Cardiac fibroblast (primary cell): ENCODE data around the gene SLC6A14.

ENCODE experiments used
- DNase-seq, 2 donors: peaks; one replicate each; pipeline versions ENCODE4 v3.0.0 to v3.0.0-alpha.2; 2010; ENCODE audit warnings: low read depth in 2 of 2
- H3K4me3 ChIP-seq, 2 donors: replicated peaks in 1 of 2; 1 replicate in 1 of 2; 2 replicates in 1 of 2; pipeline ENCODE4 v1.5.1; 2011; ENCODE audit warnings: low read depth in 2 of 2, low read length in 2 of 2, mild to moderate bottlenecking in 2 of 2, moderate library complexity in 1 of 2
- TF ChIP-seq, protein P1 (sequence below): IDR thresholded peaks from one replicate; pipeline ENCODE4 v1.5.1; 2011; ENCODE audit warnings: low read depth, mild to moderate bottlenecking, low read length, inconsistent platforms

Gene SLC6A14

DNA sequence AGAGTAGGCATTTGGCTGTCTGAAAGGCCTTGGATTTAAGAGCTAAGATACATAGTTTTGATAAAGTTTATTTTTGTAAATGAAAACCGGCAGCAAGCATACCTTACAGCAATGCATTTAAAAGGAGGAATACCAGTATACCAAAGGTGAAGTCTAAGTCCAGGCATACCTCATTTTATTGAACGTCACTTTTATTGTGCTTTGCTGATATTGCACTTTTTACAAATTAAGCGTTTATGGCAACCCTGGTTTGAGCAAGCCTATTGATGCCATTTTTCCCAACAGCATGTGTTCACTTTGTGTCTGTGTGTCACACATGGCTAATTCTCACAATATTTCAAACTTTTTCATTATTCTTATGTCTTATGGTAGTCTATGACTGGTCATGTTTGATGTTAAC, 8.4 kb upstream of the SLC6A14 start:
- TF ChIP-seq, protein P1, sequence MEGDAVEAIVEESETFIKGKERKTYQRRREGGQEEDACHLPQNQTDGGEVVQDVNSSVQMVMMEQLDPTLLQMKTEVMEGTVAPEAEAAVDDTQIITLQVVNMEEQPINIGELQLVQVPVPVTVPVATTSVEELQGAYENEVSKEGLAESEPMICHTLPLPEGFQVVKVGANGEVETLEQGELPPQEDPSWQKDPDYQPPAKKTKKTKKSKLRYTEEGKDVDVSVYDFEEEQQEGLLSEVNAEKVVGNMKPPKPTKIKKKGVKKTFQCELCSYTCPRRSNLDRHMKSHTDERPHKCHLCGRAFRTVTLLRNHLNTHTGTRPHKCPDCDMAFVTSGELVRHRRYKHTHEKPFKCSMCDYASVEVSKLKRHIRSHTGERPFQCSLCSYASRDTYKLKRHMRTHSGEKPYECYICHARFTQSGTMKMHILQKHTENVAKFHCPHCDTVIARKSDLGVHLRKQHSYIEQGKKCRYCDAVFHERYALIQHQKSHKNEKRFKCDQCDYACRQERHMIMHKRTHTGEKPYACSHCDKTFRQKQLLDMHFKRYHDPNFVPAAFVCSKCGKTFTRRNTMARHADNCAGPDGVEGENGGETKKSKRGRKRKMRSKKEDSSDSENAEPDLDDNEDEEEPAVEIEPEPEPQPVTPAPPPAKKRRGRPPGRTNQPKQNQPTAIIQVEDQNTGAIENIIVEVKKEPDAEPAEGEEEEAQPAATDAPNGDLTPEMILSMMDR: no peak
- no peak for DNase-seq
- H3K4me3 ChIP-seq: no peak overlapping the region

DNA sequence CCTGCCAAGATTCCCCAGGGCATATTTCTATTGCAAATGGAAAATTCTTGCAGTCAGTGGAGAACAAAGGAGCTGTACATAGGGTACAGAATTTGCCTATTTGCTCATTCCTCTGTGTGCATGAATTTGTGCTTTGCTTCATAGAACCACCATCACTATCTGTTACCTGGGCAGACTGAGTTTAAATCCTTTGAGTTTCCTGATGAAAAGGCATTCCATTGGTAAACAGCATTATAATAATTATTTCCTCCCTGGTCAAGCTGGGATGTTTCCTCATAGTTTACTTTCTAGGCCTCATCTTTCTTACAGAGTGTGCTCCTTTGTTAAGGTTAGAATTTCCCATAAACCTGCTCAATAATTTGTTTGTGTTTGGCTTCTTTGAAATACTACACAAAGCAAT, 809 bp upstream of the SLC6A14 start:
- no peak overlapping the region for H3K4me3 ChIP-seq
- DNase-seq: no peak
- TF ChIP-seq, protein P1: no peak

DNA sequence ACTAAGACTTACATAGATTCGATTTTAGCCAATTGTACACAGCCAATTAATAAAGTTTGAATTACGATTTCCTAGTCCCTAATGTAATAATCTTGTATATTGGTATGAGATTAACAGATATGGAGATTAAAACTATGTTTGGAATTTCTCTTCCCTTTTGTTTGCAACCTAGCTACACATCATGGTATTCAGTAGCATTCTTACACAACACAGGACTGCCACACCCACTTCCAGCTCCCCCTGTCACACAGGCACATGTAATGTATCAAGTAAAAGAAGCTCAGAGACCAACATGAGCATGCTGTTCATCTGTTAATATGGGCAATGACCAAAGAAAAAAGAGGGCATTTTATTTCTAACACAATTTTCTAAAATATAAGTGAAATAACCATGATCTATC, 12.8 kb downstream of the SLC6A14 start:
- H3K4me3 ChIP-seq: no peak overlapping the region
- peak; percentile 6 to 8 for DNase-seq
- TF ChIP-seq, protein P1: no peak

DNA sequence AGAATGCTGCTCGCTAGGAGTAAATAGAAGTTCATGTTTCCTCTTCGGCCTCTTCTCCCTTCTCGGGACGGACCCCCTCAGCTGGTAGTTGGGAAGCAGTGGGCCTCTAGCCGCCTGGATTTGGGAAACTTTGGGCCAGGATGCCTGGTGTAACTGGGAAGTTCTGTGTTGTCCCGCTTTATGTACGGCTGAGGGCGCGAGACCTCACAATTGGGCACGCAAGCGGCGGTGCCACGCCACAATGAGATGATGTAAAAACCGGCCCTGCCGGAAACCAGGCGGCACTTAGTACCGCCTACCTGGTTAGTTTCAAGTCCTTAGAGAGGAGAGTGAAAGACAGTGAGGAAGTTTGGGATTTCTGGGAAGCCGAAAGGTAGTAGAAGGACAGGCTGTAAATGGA, 26.4 kb downstream of the SLC6A14 start, which contains the start of gene CT83:
TSS of gene CT83 (minus strand) at position 155 of the 400 bp plus-strand sequence. CDS start at position 35, 120 bp downstream.
- H3K4me3 ChIP-seq: no peak within 1 kb of the TSS
- DNase-seq: no peak
- TF ChIP-seq, protein P1: no peak

DNA sequence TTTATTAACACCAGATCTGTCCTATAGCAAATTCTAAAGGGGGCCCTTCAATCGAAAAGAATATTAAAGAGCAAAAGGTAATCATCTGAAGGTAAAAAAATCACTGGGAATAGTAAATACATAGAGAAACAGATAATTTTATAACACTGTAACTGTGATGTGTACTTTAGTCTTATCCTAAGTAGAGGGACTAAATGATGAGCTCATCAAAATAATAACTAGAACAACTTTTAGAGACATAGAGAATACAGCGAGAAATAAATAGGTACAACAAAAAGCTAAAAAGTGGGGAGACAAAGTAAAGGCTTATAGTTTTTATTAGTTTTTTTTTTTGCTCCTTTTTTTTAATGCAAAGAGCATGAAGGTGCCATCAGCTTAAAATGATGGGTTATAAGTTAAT, 43.7 kb downstream of the SLC6A14 start:
- no peak overlapping the region for H3K4me3 ChIP-seq
- TF ChIP-seq, protein P1: no peak
- DNase-seq: no peak

DNA sequence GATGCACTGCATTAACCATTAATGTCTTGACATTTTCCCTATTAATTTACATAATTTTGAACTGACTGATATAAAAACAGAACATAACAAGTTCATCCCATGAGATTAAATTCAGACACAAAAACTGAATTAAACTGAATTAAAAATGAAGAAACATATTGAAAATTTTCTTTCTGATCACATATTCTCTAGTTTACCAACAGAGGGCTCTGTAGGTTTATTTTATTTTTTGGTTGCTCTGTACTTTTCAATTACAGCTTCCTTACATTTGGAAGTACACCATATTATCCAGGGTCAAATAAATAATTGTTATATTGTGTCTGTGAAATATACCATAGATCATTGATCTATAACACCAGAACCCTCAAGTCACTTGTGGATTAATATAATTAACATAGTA, 53.7 kb downstream of the SLC6A14 start:
- TF ChIP-seq, protein P1: peak; percentile 12
- peak; percentile 2 to 4 for DNase-seq
- no peak overlapping the region for H3K4me3 ChIP-seq

DNA sequence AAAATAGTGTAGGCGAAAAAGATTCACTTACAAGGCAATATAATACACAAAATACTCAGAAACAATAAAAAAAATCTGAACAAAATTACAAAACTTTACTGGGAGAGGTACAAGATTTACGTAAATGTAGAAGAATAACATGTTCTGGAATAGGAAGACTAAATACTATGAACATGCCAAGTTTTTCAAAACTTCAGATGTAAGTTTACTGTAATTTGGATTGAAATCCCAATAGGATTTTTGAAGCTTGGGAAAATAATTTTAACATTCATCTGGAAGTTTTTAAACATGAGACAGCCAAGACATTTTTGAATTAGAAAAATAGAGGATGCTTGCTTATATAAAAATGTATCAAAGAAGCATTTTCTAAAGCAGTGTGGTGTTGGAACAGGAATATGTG, 56.9 kb downstream of the SLC6A14 start:
- no peak for DNase-seq
- H3K4me3 ChIP-seq: no peak overlapping the region
- TF ChIP-seq, protein P1: no peak
